NCI-H128 (cell line): ENCODE data around the gene MMP14.
A peak's percentile ranks its signal among the peaks of the same experiment; 100 is the strongest.
"Not testable (repeated sequence)": the region's sequence is repeated elsewhere in the genome, so short reads cannot be mapped to it uniquely, and the experiment has no call there.

Experiments
- DNase-seq: peaks from one replicate; lab custom pipeline; 2025; ENCODE audit not compliant: unreplicated experiment; lab: John Stamatoyannopoulos, UW

The MMP14 gene

DNA sequence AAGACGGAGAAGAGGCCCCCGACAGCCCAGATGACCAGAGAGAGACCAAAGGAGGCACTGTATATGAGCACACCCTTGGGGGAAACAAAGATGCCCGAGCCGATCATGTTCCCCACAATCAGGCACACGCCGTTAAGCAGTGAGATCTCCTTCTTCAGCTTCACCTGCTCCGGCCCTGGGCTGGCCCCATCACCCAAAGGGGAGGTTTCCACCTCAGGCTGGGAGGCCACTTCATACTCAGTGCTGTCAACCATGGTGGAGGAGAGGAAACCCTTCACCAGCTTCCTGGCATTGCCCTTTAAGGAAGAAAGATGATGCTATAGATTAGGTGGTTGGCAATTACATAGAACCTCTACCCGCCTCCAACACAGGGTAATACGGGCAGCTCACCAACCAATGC lies 23.2 kb upstream of the MMP14 start:
- DNase-seq = no peak

- no peak for DNase-seq
These were observed 22.0 kb upstream of the MMP14 start for GRCh38 chr14:22814373-22814772.

GRCh38 chr14:22814941-22815713 lies 21.3 kb upstream of the MMP14 start, which contains the start of gene SLC7A7:
Gene SLC7A7 (minus strand): TSS chr14:22815435. CDS start chr14:22813398, 2,037 bp downstream.
- no peak for DNase-seq

DNA sequence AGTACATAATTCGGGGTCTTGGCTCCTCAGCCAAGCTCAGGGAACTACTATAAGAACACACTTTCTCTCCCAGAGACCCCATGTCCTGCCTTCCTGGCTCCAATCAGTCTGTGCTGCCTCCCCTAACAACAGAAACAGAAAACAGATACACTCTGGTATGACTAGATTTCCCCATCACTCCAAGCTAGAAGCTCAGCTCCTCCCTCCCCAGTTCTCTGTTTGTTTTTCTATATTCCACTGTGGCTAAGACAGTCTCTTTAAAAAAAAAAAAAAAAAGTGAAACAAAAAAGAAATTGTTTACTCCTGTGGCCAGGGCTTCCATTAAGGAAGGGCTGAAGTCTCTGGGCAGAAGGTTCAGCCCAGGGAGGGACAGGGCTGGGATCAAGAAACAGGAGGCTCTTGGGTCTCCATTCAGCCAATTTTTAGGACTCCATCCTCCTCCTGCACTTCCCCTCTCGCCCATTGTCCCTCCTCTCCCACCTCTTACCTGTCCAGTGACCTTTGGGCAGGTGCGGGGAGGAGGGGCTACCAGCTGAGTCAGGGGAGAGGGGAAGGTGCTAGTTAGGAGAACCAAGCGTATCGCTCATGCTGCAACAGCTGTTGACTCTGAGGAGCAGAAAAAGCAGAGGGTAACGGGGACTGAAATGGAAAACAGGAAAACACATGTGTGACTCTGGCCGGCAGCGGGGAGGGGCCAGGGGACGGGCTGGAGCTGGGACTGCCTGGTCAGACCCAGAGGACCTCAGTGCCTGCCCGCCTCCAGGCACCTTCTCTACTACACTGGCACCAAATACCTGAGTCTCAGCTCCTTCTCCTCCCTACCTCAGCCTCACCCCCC lies 17.0 kb upstream of the MMP14 start:
- DNase-seq = no peak

DNA sequence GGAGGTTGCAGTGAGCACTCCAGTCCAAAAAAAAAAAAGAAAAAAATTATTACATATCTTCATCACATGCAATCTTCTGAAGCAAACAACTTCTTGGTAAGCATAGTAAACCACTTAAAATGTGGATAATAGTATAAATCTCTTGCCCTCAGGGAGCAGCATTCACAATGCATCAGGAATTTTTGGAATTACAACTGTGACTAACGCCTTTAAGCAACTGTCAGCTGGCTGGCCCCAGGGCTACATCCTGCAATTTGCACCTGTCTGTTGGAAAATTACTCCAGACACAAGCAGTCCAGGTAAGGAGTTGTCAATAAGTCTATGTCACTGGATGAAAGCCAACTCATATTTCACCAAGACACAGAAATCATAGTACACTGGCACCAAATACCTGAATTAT lies 15.7 kb upstream of the MMP14 start:
- no peak for DNase-seq

- no peak for DNase-seq
These were observed 15.0 kb upstream of the MMP14 start for GRCh38 chr14:22821193-22822015.

DNA sequence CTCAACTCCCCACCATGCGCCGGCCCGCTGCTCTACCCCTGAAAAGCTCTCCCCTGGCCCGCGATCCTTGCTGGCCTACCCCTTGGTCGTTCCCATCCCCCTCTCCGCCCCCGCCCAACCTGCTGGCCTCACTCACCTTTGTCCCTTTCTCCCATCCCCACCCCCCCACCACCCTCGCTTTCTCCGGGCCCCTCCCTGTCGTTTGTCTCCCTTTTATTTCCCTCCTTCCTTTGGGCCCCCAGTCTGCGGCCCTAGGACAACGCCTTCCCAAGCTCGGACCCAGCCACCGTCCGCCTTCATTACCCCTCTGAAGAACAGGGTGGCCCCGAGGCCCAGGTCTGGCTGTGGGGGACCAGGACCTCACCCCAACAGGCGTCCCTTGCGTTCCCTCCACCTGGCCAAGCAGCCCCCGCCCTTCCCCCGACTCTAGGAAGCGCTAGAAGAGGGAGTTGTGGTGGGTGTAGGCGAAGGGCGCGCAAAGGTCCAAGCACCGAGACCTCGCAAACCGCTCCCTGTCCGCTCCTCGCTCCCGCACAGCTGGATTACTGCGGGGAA lies 14.3 kb upstream of the MMP14 start:
- DNase-seq = no peak

DNA sequence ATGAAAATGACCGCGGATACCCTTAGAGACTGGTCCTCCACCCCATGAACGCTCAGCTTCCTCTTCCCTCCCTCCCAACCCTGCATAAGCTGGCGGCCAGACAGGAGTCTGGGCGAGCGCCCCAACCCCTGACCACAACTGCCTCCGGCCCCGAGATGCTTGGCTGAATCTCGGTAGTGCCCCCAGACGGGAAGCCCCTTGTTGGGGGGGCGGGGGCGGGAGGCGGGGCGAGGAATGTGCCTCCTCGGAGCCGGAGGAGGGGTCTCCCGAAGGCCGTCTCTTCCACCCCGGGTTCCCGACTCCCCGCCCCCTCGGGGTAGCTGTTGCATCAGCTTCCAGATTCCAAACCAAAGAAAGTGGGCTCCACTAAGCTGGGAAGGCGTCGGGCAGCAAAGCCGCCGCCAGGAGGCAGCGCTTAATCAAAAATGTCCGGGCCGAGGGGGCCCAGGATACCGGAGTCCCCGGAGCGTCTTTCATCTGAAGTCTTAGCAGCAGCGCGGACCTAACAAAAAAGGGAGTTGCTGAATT lies 13.8 kb upstream of the MMP14 start:
- no peak for DNase-seq

DNA sequence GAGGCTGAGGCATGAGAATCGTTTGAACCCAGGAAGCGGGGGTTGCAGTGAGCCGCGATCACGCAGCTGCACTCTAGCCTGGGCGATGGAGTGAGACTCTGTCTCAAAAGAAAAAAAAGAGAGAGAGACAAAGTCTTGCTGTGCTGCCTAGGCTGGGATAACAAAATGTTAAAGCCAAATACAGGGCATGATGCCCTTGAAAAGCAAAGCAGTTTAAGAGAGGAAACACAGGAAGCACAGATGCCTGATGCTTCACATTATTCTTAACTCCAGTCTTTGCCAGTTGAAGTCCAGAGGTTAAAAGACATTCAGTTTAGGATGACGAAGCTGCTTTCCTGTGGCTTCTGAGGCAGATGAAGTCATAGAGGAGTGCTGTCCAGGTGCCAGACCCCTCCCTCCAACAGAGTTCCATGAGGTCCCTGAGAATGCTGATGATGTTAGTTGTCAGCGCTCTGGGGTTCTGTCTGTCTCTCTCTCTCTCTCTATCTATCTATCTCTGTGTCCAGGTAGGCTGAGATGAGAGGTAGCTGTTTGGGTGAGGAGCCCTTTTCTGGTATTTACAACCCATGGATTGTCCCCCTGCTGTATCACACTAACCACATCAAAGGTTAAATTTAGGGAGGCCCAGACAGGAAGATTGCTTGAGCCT lies 11.6 kb upstream of the MMP14 start:
- DNase-seq = no peak

- DNase-seq = not testable (repeated sequence)
These were observed 7.2 kb upstream of the MMP14 start for GRCh38 chr14:22829076-22829660.

GRCh38 chr14:22829661-22830442 lies 6.5 kb upstream of the MMP14 start, which contains the start of gene MRPL52:
Gene MRPL52 (plus strand): TSS chr14:22829887. CDS start chr14:22829913, 26 bp downstream.
- peak; percentile 62 for DNase-seq

DNA sequence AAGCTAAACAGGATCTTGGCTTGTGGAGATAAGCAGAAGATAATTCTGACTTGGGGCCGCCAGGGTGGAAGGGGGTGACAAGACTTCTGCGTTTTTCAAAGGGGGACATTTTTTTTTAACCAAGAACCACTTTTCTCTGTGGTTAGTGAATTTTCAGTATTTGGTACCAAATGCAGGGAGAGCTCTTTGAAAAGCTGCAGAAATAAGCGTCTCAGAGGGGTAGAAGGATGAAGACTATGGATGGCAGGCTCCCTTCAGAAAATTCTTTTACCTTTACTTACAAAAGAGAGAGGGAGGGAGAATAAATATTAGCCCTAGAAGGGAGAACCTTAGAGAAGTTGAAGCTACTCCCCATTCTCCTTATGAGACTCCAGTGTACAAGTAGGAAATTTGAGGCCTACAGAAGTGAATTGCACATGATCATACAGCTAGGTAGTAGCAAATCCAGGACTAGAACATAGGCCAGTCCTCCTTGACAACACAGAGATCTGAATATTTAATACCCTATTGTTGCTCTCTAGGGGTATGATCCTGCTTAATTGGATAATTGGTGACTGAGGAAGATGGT lies 5.9 kb upstream of the MMP14 start:
- DNase-seq = no peak

DNA sequence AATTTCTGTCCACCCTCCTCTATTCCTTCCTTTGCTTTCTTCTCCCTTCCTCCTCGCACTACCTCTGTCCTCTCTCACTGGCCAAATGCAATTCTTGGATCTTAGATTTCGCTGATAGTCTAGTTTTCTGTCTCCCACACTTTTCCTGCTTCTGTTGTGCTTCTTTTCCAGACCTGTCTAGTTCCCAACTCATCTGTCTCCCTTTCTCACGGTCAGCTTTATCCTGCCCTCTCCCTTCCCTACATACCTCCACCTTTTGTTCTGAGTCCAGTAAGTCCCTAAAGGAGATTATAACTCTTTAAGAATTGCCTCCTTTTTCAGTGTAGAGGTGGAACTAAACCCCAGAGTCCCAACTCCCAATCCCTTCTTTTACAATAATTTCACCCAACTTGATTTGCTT lies 880 bp upstream of the MMP14 start:
- no peak for DNase-seq

DNA sequence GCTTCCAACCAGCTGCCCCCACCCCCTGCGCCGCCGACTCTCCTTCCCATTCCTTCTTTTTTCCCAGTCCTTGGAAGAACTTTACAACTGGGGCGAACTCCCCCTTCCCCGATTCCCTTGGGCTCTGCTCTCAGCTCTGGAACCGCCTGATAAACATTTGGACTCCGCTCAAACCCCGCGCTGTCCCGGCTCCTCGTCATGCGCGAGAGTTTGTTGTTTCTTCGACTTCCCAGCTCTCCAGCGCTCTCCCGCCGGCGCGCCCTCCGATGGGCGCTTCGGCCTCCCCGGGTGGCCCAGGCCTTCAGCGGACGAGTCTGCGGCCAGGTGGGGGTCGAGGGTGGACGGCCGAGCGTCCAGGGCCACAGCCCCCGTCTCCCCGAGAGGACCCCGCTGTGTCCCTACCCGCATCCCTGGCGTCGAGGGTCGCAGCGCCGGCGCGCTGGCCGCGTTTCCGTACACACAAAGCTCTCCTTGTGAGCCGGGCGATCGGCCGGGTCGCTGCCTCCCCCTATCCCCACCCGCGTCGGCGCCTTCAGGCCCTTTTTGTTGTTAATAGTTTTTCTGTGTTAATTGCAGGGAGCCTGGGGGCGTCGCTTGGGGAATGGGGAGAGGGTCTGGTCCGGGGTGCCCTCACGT lies 847 bp downstream of the MMP14 start:
- DNase-seq = no peak

DNA sequence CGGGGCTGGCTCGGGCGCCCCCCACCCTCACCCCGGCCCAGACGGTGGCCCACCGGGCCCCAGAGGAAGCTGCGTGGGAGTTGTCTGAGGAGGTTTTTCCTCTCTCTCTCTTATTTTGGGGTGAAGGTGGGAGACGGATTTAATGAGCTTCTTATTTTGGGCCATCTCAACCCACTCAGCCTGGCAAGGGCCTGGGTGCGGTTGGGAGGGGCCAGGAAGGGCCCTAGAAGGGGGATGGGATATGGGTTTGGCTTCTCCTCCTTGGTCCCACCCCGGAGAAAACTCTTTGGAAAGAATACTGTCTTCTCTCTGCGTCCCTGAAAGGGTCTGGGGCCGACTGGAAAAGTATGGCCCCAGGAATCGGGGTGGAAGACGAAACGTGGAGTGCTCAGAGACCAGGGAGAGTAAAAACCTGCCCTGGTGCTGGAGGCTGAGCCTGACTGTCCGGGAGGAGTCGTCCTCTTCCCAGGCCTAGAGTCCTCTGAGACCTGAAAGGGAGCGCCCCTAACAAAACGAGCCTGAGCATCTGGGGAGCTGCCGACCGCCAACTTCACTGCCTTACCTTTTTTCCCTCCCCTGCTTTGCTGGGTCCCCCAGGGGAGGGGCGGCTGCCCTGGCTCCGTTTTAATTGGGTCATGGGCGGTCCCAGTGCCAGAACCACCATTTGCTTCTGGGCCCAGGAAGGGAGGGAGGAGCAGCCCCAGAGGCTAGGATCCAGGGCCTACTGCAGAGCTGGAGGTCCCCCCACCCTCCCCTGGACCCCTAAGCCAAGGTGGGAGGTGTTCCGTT lies 1.6 kb downstream of the MMP14 start:
- no peak for DNase-seq

DNA sequence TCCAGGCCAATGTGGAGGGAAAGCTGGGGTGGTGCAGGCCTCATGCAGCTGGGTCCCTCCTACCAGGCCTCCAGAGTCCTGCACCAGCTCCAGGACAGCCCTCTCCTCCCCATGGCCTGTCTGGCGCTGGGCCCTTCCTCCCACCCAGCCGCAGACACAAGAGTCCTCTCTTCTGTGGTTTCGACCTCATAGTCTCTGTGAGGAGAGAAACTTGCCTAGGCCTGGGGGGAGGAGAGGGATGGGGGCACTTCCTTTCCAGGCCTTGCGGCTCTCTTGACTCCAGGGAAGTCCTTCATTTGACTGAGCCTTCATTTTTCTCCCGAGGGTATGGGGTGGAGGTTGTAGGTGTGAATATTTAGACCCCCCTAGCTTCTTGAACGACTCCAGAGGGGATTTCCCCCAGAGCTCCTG lies 2.3 kb downstream of the MMP14 start:
- no peak for DNase-seq

DNA sequence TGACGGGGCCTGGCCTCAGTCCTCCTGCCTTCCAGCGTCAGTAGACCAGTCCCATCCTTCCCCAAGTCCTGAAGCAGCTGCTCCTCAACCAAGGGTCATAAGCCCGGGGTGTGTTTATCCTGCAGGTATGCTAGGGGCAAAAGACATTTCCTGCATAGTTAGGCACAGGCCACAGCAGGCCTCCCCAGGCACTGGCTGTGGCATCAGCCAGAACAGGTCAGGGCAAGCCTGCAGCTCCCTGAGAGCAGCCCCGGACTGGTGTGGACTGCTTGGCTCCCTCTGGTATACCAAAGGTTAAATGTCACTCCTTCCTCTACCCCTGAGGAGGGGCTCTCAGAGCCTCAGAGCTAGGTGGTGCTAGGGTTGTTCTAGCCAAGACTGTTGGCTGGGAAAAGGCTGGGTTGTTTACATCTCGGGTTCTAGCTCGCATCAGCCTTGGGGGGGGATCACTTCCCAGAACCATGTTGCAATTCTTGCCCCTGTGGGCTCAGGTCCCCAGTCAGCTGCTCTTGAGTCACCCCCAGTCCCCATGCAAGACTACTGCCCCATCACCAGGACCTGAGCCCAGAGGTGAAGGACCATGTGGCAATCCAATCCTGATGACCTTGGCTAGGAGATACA lies 2.9 kb downstream of the MMP14 start:
- DNase-seq = no peak
